ENCODE measurements around the gene LGALSL.

LGALSL gene

GRCh38 chr2:64455545-64455944 is 1.6 kb downstream of the LGALSL start:
- Mint-ChIP-seq H3K4me1 (ENCODE audit: low read depth) (peaks cover 10% of the 10 kb centered on the region), H3K4me3 (peak overlapping the region; percentile 82), H3K27ac (no peak overlapping the region), H3K9me3 (no peaks in the 10 kb centered on the region), H3K36me3 (ENCODE audit: low read depth) (no peaks in the 10 kb centered on the region), H3K27me3 (ENCODE audit: low read depth) (peaks cover 52% of the 10 kb centered on the region)

GRCh38 chr2:64456293-64456692 is 2.3 kb downstream of the LGALSL start:
- H3K27ac Mint-ChIP-seq = no peak overlapping the region
- no peaks in the 10 kb centered on the region for H3K9me3 Mint-ChIP-seq

GRCh38 chr2:64457524-64457923 is 3.6 kb downstream of the LGALSL start:
- H3K4me3 Mint-ChIP-seq = no peak overlapping the region
- H3K27ac Mint-ChIP-seq = no peak overlapping the region

More at GRCh38 chr2:64456293-64456692, 2.3 kb downstream of the LGALSL start:
- Mint-ChIP-seq H3K4me3 (no peak overlapping the region), H3K36me3 (ENCODE audit: low read depth) (no peaks in the 10 kb centered on the region), H3K4me1 (ENCODE audit: low read depth) (peaks cover 10% of the 10 kb centered on the region), H3K27me3 (ENCODE audit: low read depth) (peaks cover 45% of the 10 kb centered on the region)

GRCh38 chr2:64459575-64459974 is 5.6 kb downstream of the LGALSL start:
- peaks cover 6% of the 10 kb centered on the region for H3K4me1 Mint-ChIP-seq (ENCODE audit: low read depth)
- peaks cover 31% of the 10 kb centered on the region for H3K27me3 Mint-ChIP-seq (ENCODE audit: low read depth)
- no peak overlapping the region for H3K27ac Mint-ChIP-seq
- no peaks in the 10 kb centered on the region for H3K9me3 Mint-ChIP-seq
- no peak overlapping the region for H3K4me3 Mint-ChIP-seq
- H3K36me3 Mint-ChIP-seq (ENCODE audit: low read depth) = no peaks in the 10 kb centered on the region

More at GRCh38 chr2:64457524-64457923, 3.6 kb downstream of the LGALSL start:
- H3K27me3 Mint-ChIP-seq (ENCODE audit: low read depth) = peaks cover 33% of the 10 kb centered on the region
- H3K4me1 Mint-ChIP-seq (ENCODE audit: low read depth) = peaks cover 10% of the 10 kb centered on the region
- no peaks in the 10 kb centered on the region for H3K36me3 Mint-ChIP-seq (ENCODE audit: low read depth)
- H3K9me3 Mint-ChIP-seq = no peaks in the 10 kb centered on the region

DNA sequence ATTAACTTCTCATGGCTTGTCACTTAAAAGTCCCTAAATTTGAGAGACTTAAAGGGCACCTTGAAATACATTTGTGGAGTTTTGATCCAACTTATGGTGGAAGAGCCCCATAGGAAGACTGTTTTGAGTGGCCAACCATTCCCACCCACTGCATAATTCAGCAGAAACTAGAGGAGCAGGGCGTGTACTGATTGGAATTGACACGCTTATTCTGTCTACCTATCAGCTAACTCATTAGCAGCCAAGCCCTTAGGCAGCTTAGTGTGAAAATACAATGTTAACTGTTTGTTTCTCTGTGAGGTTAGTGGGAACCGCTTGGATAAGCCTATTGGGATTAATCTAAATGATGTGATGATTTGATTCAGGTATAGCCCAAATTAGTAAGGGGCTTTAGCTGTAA is 6.4 kb downstream of the LGALSL start:
- Mint-ChIP-seq H3K27me3 (ENCODE audit: low read depth) (peaks cover 26% of the 10 kb centered on the region), H3K9me3 (no peaks in the 10 kb centered on the region), H3K4me1 (ENCODE audit: low read depth) (peaks cover 1% of the 10 kb centered on the region), H3K27ac (no peak overlapping the region), H3K4me3 (no peak overlapping the region), H3K36me3 (ENCODE audit: low read depth) (no peaks in the 10 kb centered on the region)

DNA sequence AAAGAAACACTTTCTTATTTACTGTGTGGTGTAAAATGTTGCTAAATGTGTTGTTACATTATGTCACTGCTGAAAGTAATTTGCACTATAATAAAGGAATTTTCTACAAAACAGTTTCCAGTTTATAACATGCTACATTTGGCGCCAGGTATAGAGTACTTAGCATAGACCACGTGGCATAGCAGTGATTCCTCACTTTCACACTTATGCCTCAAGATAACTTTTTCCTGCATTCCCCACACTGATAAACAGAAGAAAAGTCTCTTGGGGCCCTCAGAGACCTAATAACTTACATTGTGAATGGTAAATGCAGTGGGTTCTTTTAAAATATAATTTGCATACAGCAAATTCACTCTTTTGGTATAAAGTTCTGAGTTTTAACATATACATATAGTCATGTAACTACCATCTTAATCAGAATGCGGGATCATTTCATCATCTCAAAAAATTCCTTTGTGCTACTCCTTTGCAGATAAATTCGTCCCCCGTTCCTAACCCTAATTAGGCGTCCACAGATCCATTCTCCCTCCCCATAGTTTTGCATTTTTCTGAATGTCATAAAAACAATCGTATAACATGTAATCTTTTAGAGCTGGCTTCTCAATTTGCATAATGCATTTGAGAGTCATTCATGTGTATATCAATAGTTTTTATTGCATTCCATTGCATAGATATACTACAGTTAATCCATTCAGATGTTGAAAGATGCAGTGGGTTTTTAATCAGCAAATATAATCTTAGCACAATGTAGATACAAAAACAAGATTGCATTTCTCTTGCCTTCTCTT is 7.5 kb downstream of the LGALSL start:
- H3K27me3 Mint-ChIP-seq (ENCODE audit: low read depth) = peaks cover 15% of the 10 kb centered on the region
- no peak overlapping the region for H3K27ac Mint-ChIP-seq
- H3K36me3 Mint-ChIP-seq (ENCODE audit: low read depth) = no peaks in the 10 kb centered on the region
- no peaks in the 10 kb centered on the region for H3K9me3 Mint-ChIP-seq
- no peak overlapping the region for H3K4me3 Mint-ChIP-seq
- no peaks in the 10 kb centered on the region for H3K4me1 Mint-ChIP-seq (ENCODE audit: low read depth)

DNA sequence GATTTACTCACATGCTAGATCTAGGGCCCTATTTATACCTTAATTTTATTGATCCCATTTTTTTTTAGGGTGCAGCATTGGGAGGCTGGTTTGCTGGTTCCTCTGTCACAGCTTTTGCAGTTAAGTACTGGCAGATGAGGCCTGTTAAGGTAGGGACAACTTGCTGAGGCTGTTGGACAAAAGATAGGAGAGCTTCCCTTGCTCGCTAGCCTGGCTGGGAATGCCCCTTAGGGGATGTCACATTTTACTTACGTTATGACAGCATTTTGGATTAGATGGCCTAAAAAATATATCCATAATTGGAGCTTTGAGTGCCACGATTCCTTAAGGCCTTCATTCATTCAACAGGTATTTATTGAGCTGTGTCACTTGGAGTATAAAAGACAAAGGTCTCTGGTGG is 8.2 kb downstream of the LGALSL start:
- no peaks in the 10 kb centered on the region for H3K36me3 Mint-ChIP-seq (ENCODE audit: low read depth)
- H3K27me3 Mint-ChIP-seq (ENCODE audit: low read depth) = peaks cover 10% of the 10 kb centered on the region
- no peak overlapping the region for H3K4me3 Mint-ChIP-seq
- no peaks in the 10 kb centered on the region for H3K9me3 Mint-ChIP-seq
- no peaks in the 10 kb centered on the region for H3K4me1 Mint-ChIP-seq (ENCODE audit: low read depth)
- H3K27ac Mint-ChIP-seq = no peak overlapping the region

DNA sequence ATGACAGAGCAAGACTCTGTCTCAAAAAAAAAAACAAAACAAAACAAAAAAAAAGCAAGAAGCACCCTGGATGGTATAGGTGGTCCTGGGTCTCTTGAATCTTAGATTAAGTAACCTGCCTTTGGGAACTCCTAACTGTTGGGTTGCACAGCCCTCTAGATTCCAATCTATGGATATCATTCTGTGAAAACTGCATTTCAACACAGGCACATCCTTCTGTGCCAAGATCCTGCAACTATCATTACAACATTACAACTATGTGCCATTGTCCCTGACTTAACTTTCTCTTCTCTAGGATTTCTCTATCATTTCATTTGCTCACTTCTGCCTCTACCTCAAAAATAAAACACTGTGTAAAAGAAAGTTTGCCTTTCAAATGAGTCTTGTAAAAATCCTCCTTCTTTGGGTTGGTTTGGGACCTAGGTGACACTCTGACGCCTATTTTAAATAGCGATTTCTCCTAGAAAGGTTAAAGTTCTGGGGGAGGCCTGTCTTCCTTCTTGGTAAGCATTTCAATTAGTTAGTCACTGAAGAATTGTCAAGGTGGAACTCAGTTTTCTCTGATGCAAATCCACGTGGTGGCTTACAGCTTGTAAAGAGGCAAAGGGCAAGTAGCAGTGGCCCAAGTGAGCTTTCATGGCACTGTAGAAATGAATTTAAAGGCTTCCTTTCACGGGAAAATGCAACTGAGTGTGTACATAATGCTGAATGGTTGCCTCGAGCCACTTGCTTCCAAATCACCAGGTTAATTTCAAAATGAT is 9.2 kb downstream of the LGALSL start:
- no peaks in the 10 kb centered on the region for H3K36me3 Mint-ChIP-seq (ENCODE audit: low read depth)
- no peaks in the 10 kb centered on the region for H3K9me3 Mint-ChIP-seq
- H3K27me3 Mint-ChIP-seq (ENCODE audit: low read depth) = peaks cover 8% of the 10 kb centered on the region
- H3K4me1 Mint-ChIP-seq (ENCODE audit: low read depth) = peaks cover 1% of the 10 kb centered on the region
- no peak overlapping the region for H3K27ac Mint-ChIP-seq
- H3K4me3 Mint-ChIP-seq = no peak overlapping the region

DNA sequence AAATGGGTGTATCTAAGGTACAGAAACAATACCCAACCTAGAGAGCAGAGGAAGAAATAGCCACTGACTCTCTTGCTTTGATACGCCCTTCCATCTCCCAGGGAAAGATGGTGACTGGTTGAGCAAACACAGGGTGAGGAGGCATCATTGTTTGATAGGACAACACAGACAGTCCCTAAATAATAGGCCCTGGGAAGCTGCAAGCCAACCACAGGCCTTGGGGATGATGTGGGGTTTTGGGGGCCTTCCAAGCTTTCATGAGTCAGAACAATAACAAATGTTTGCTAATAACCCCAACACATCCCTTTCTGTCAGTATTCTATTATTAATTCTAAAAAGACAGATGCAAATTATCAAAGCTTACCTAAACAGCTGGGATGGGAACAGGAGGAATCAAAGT is 9.8 kb downstream of the LGALSL start:
- H3K27ac Mint-ChIP-seq = no peak overlapping the region
- peaks cover 1% of the 10 kb centered on the region for H3K4me1 Mint-ChIP-seq (ENCODE audit: low read depth)
- H3K9me3 Mint-ChIP-seq = no peaks in the 10 kb centered on the region
- H3K4me3 Mint-ChIP-seq = no peak overlapping the region
- no peaks in the 10 kb centered on the region for H3K36me3 Mint-ChIP-seq (ENCODE audit: low read depth)
- peaks cover 10% of the 10 kb centered on the region for H3K27me3 Mint-ChIP-seq (ENCODE audit: low read depth)

- no peaks in the 10 kb centered on the region for H3K9me3 Mint-ChIP-seq
- peaks cover 10% of the 10 kb centered on the region for H3K27me3 Mint-ChIP-seq (ENCODE audit: low read depth)
- no peak overlapping the region for H3K27ac Mint-ChIP-seq
- H3K4me1 Mint-ChIP-seq (ENCODE audit: low read depth) = peaks cover 1% of the 10 kb centered on the region
- no peaks in the 10 kb centered on the region for H3K36me3 Mint-ChIP-seq (ENCODE audit: low read depth)
- H3K4me3 Mint-ChIP-seq = no peak overlapping the region
Observed at GRCh38 chr2:64466478-64467085, 12.6 kb downstream of the LGALSL start.

DNA sequence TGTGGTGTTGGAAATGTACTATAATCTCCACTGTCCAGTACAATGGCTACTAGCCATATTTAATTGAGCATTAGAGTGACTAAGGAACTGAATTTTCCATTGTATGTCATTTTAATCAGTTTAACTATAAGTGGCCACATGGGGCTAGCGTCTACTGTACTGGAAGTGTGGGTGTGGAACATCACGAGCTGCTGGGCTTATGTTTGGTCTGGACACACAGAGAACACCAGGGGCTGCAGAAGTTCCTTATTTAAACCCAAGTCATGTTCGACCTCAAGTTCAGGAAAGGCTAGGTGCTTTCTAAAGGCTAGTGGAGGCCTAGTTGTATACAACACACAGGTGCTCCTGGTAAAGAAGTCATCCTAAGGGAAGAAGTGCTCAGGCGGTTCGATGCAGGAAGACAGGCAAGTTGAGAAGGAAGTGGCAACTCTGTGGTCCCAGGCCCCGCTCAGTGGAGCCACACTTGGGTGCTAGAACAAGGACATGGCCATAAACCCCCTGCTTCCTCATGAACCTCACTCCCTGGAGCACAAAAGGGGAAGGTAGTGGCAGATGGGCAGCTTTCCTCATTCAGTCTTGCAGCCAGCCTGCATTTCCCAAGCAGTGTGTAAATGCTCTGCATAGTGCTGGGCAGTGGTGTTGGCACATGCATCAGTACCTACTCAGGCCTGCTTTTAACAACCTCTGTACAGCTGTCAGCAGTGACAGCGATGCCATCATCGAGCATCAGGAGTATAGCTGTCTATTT is 13.3 kb downstream of the LGALSL start:
- H3K27ac Mint-ChIP-seq = no peak overlapping the region
- no peaks in the 10 kb centered on the region for H3K9me3 Mint-ChIP-seq
- H3K36me3 Mint-ChIP-seq (ENCODE audit: low read depth) = no peaks in the 10 kb centered on the region
- H3K4me1 Mint-ChIP-seq (ENCODE audit: low read depth) = peaks cover 1% of the 10 kb centered on the region
- H3K27me3 Mint-ChIP-seq (ENCODE audit: low read depth) = peaks cover 10% of the 10 kb centered on the region
- H3K4me3 Mint-ChIP-seq = no peak overlapping the region

GRCh38 chr2:64469261-64469660 is 15.3 kb downstream of the LGALSL start:
- no peak overlapping the region for H3K4me3 Mint-ChIP-seq
- H3K36me3 Mint-ChIP-seq (ENCODE audit: low read depth) = no peaks in the 10 kb centered on the region
- peaks cover 9% of the 10 kb centered on the region for H3K27me3 Mint-ChIP-seq (ENCODE audit: low read depth)
- H3K4me1 Mint-ChIP-seq (ENCODE audit: low read depth) = peaks cover 1% of the 10 kb centered on the region
- H3K9me3 Mint-ChIP-seq = no peaks in the 10 kb centered on the region
- H3K27ac Mint-ChIP-seq = no peak overlapping the region

- Mint-ChIP-seq H3K27ac (no peak overlapping the region), H3K4me1 (ENCODE audit: low read depth) (peaks cover 4% of the 10 kb centered on the region), H3K36me3 (ENCODE audit: low read depth) (no peaks in the 10 kb centered on the region), H3K4me3 (no peak overlapping the region), H3K9me3 (no peaks in the 10 kb centered on the region), H3K27me3 (ENCODE audit: low read depth) (peaks cover 14% of the 10 kb centered on the region)
Observed at GRCh38 chr2:64470071-64470470, 16.1 kb downstream of the LGALSL start.

- Mint-ChIP-seq H3K4me1 (ENCODE audit: low read depth) (peaks cover 4% of the 10 kb centered on the region), H3K36me3 (ENCODE audit: low read depth) (no peaks in the 10 kb centered on the region), H3K4me3 (no peak overlapping the region), H3K9me3 (no peaks in the 10 kb centered on the region), H3K27me3 (ENCODE audit: low read depth) (peaks cover 16% of the 10 kb centered on the region), H3K27ac (no peak overlapping the region)
Observed at GRCh38 chr2:64470766-64471295, 16.9 kb downstream of the LGALSL start.

Measured in T-helper 1 cell treated with Interleukin-12 subunit alpha and Interleukin-12 subunit beta and Interleukin-4 antibody, amounts not matched to agents 30 μg/mL and 1 μg/mL, for 36 hours (primary cell).